22Rv1 (cell line): ENCODE measurements around the gene NIPSNAP2.

Experiments used
- CTCF ChIP-seq: fragments of 450-650 bp; IDR thresholded peaks from 2 replicates; pipeline ENCODE4 v1.5.1; 2017; ENCODE audit warnings: mild to moderate bottlenecking
- ZFX ChIP-seq: fragments of 450-650 bp; IDR thresholded peaks from 2 replicates; pipeline ENCODE4 v1.6.1; 2017; ENCODE audit warnings: antibody characterized with exemption, borderline replicate concordance

- TF ChIP-seq CTCF (no peak), ZFX (no peak)
Observed at GRCh38 chr7:56007167-56007652, 42.8 kb downstream of the NIPSNAP2 start.
